ENCODE results near the gene LMO7. TPM values are rescaled to one million over a fixed set of nuclear protein-coding genes. Genes with fewer than 3 reads are reported as not detected.

LMO7 gene
- total and polyA plus RNA-seq, 2 experiments from 2014 or later: 139 to 232 TPM

GRCh38 chr13:75748874-75749273 lies 112.7 kb downstream of the LMO7 start:
- no peak overlapping the region for H3K27ac ChIP-seq

GRCh38 chr13:75749407-75749806 lies 113.3 kb downstream of the LMO7 start:
- H3K4me1 ChIP-seq (ENCODE audit: low read depth): no peaks in the 10 kb centered on the region
- no peak overlapping the region for H3K27ac ChIP-seq
- no peaks in the 10 kb centered on the region for H3K9me3 ChIP-seq (ENCODE audit: low read depth)
- H3K4me3 ChIP-seq: no peak overlapping the region
- H3K27me3 ChIP-seq: no peaks in the 10 kb centered on the region
- DNase-seq (ENCODE audit: low read depth in 1 of 2, low spot score in 1 of 2): peak in 1 of 2 donors; percentile 34
- TF ChIP-seq CTCF (IDR thresholded peaks at IDR 0.05; ENCODE audit: low read depth, low read length): no peak
- H3K36me3 ChIP-seq: no peaks in the 10 kb centered on the region

More at GRCh38 chr13:75748874-75749273, 112.7 kb downstream of the LMO7 start:
- no peak for DNase-seq (ENCODE audit: low read depth in 1 of 2, low spot score in 1 of 2)
- Histone ChIP-seq H3K27me3 (no peaks in the 10 kb centered on the region), H3K36me3 (no peaks in the 10 kb centered on the region), H3K4me3 (no peak overlapping the region), H3K9me3 (ENCODE audit: low read depth) (no peaks in the 10 kb centered on the region), H3K4me1 (ENCODE audit: low read depth) (no peaks in the 10 kb centered on the region)
- no peak for TF ChIP-seq CTCF (IDR thresholded peaks at IDR 0.05; ENCODE audit: low read depth, low read length)

- no peak overlapping the region for H3K4me3 ChIP-seq
Observed at GRCh38 chr13:75751350-75751749, 115.2 kb downstream of the LMO7 start.

GRCh38 chr13:75752826-75753225 lies 116.7 kb downstream of the LMO7 start:
- DNase-seq (ENCODE audit: low read depth in 1 of 2, low spot score in 1 of 2): no peak
- Histone ChIP-seq H3K36me3 (no peaks in the 10 kb centered on the region), H3K27me3 (no peaks in the 10 kb centered on the region), H3K4me1 (ENCODE audit: low read depth) (no peaks in the 10 kb centered on the region), H3K9me3 (ENCODE audit: low read depth) (no peaks in the 10 kb centered on the region), H3K4me3 (no peak overlapping the region), H3K27ac (no peak overlapping the region)
- TF ChIP-seq CTCF (IDR thresholded peaks at IDR 0.05; ENCODE audit: low read depth, low read length): no peak

More at GRCh38 chr13:75751350-75751749, 115.2 kb downstream of the LMO7 start:
- no peak for TF ChIP-seq CTCF (IDR thresholded peaks at IDR 0.05; ENCODE audit: low read depth, low read length)
- no peak for DNase-seq (ENCODE audit: low read depth in 1 of 2, low spot score in 1 of 2)
- Histone ChIP-seq H3K4me1 (ENCODE audit: low read depth) (no peaks in the 10 kb centered on the region), H3K27me3 (no peaks in the 10 kb centered on the region), H3K9me3 (ENCODE audit: low read depth) (no peaks in the 10 kb centered on the region), H3K27ac (no peak overlapping the region), H3K36me3 (no peaks in the 10 kb centered on the region)

GRCh38 chr13:75754936-75755335 lies 118.8 kb downstream of the LMO7 start:
- Histone ChIP-seq H3K9me3 (ENCODE audit: low read depth) (no peaks in the 10 kb centered on the region), H3K4me1 (ENCODE audit: low read depth) (no peaks in the 10 kb centered on the region), H3K27me3 (no peaks in the 10 kb centered on the region), H3K36me3 (no peaks in the 10 kb centered on the region), H3K27ac (no peak overlapping the region), H3K4me3 (no peak overlapping the region)
- DNase-seq (ENCODE audit: low read depth in 1 of 2, low spot score in 1 of 2): no peak
- no peak for TF ChIP-seq CTCF (IDR thresholded peaks at IDR 0.05; ENCODE audit: low read depth, low read length)

GRCh38 chr13:75757336-75757735 lies 121.2 kb downstream of the LMO7 start:
- H3K4me3 ChIP-seq: no peak overlapping the region
- H3K36me3 ChIP-seq: no peaks in the 10 kb centered on the region
- H3K27ac ChIP-seq: no peak overlapping the region
- TF ChIP-seq CTCF (IDR thresholded peaks at IDR 0.05; ENCODE audit: low read depth, low read length): no peak
- peaks cover 5% of the 10 kb centered on the region for H3K4me1 ChIP-seq (ENCODE audit: low read depth)
- H3K9me3 ChIP-seq (ENCODE audit: low read depth): no peaks in the 10 kb centered on the region
- H3K27me3 ChIP-seq: no peaks in the 10 kb centered on the region
- no peak for DNase-seq (ENCODE audit: low read depth in 1 of 2, low spot score in 1 of 2)

All from cardiac muscle cell (in vitro differentiated cells and primary cell).